OCI-LY7 (cell line): ENCODE measurements around the gene UQCC5.

Experiments used
- CTCF ChIP-seq: fragments of 200-600 bp; sonication (generic); conservative IDR thresholded peaks from 2 replicates; pipeline ENCODE4 v1.5.1; 2014; ENCODE audit warnings: mild to moderate bottlenecking, antibody characterized with exemption, low read length, moderate library complexity, mixed read lengths
- EZH2phosphoT487 ChIP-seq: fragments of 200-600 bp; sonication (generic); IDR thresholded peaks from 2 replicates; pipeline ENCODE4 v1.6.1; 2018; ENCODE audit warnings: low read depth, borderline replicate concordance, mild to moderate bottlenecking, mixed run types, antibody characterized with exemption, low read length, moderate library complexity, mixed read lengths

- TF ChIP-seq EZH2phosphoT487 (no peak), CTCF (no peak)
These were observed 43.0 kb upstream of the UQCC5 start for GRCh38 chr3:52493232-52494017.
